ENCODE data around the gene MAP3K19. TPM values are rescaled to one million over a fixed set of nuclear protein-coding genes. Genes with fewer than 3 reads are reported as not detected.
"Not testable (repeated sequence)": the region's sequence is repeated elsewhere in the genome, so short reads cannot be mapped to it uniquely, and the experiment has no call there.

MAP3K19 gene
- polyA plus RNA-seq, 1 donor = 0.01 TPM

GRCh38 chr2:134985061-134985460, 62.2 kb downstream of the MAP3K19 start:
- Histone ChIP-seq H3K4me3 (ENCODE audit: low read length) (no peak overlapping the region), H3K27me3 (ENCODE audit: control insufficient read depth, insufficient read depth, low read length) (no peaks in the 10 kb centered on the region), H3K27ac (ENCODE audit: low read length) (no peak overlapping the region), H3K36me3 (ENCODE audit: control insufficient read depth, insufficient read depth, low read length) (no peaks in the 10 kb centered on the region), H3K9me3 (ENCODE audit: control insufficient read depth, low read depth, low read length) (no peaks in the 10 kb centered on the region), H3K4me1 (ENCODE audit: control insufficient read depth, insufficient read depth, low read length) (no peaks in the 10 kb centered on the region)
- no peak for DNase-seq
- 100% methylated on average over 1 of the region's 3 CpGs for WGBS (ENCODE audit: insufficient coverage, low lambda C conversion rate)

DNA sequence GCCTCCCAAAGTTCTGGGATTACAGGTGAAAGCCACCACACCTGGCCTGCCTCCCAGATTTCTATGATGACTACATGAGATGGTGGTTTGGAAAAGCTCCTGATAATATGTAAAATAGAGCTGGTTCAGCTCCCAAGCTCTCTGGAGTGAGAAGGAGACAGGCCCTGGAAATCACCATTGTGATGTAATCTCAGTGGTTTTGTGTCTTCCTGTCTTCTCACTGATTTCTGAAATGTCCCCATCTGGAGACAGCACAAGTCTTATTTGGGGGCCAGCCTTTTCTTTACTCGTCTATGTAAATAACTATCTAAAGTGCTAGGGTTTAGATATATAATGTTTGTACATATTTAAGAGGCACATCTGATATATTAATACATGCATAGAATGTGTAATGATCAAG, 64.6 kb downstream of the MAP3K19 start:
- no peak overlapping the region for H3K27ac ChIP-seq (ENCODE audit: low read length)
- WGBS (ENCODE audit: insufficient coverage, low lambda C conversion rate) = no CpG with 5 or more reads among the region's 1 CpG
- no peaks in the 10 kb centered on the region for H3K4me1 ChIP-seq (ENCODE audit: control insufficient read depth, insufficient read depth, low read length)
- no peaks in the 10 kb centered on the region for H3K36me3 ChIP-seq (ENCODE audit: control insufficient read depth, insufficient read depth, low read length)
- H3K27me3 ChIP-seq (ENCODE audit: control insufficient read depth, insufficient read depth, low read length) = no peaks in the 10 kb centered on the region
- H3K4me3 ChIP-seq (ENCODE audit: low read length) = no peak overlapping the region
- H3K9me3 ChIP-seq (ENCODE audit: control insufficient read depth, low read depth, low read length) = no peaks in the 10 kb centered on the region
- no peak for DNase-seq

GRCh38 chr2:134980639-134981038, 66.6 kb downstream of the MAP3K19 start:
- no peaks in the 10 kb centered on the region for H3K4me1 ChIP-seq (ENCODE audit: control insufficient read depth, insufficient read depth, low read length)
- no peak overlapping the region for H3K4me3 ChIP-seq (ENCODE audit: low read length)
- H3K9me3 ChIP-seq (ENCODE audit: control insufficient read depth, low read depth, low read length) = no peaks in the 10 kb centered on the region
- H3K27me3 ChIP-seq (ENCODE audit: control insufficient read depth, insufficient read depth, low read length) = no peaks in the 10 kb centered on the region
- WGBS (ENCODE audit: insufficient coverage, low lambda C conversion rate) = no CpG with 5 or more reads among the region's 7 CpGs
- DNase-seq = no peak
- no peak overlapping the region for H3K27ac ChIP-seq (ENCODE audit: low read length)
- no peaks in the 10 kb centered on the region for H3K36me3 ChIP-seq (ENCODE audit: control insufficient read depth, insufficient read depth, low read length)

GRCh38 chr2:134979221-134979620, 68.0 kb downstream of the MAP3K19 start:
- no peaks in the 10 kb centered on the region for H3K36me3 ChIP-seq (ENCODE audit: control insufficient read depth, insufficient read depth, low read length)
- 40% methylated on average over 1 of the region's 4 CpGs for WGBS (ENCODE audit: insufficient coverage, low lambda C conversion rate)
- peaks cover 4% of the 10 kb centered on the region for H3K9me3 ChIP-seq (ENCODE audit: control insufficient read depth, low read depth, low read length)
- no peak overlapping the region for H3K4me3 ChIP-seq (ENCODE audit: low read length)
- DNase-seq = peak; percentile 50 to 80
- no peaks in the 10 kb centered on the region for H3K4me1 ChIP-seq (ENCODE audit: control insufficient read depth, insufficient read depth, low read length)
- H3K27me3 ChIP-seq (ENCODE audit: control insufficient read depth, insufficient read depth, low read length) = no peaks in the 10 kb centered on the region
- no peak overlapping the region for H3K27ac ChIP-seq (ENCODE audit: low read length)

- not testable (repeated sequence) for H3K4me3 ChIP-seq (ENCODE audit: low read length)
- peaks cover 14% of the 10 kb centered on the region for H3K9me3 ChIP-seq (ENCODE audit: control insufficient read depth, low read depth, low read length)
- no CpG with 5 or more reads among the region's 5 CpGs for WGBS (ENCODE audit: insufficient coverage, low lambda C conversion rate)
Measured at GRCh38 chr2:134977104-134977503, 70.1 kb downstream of the MAP3K19 start.

GRCh38 chr2:134976074-134976702, 71.1 kb downstream of the MAP3K19 start:
- DNase-seq = no peak
- Histone ChIP-seq H3K27ac (ENCODE audit: low read length) (no peak overlapping the region), H3K9me3 (ENCODE audit: control insufficient read depth, low read depth, low read length) (peaks cover 14% of the 10 kb centered on the region), H3K4me3 (ENCODE audit: low read length) (no peak overlapping the region), H3K36me3 (ENCODE audit: control insufficient read depth, insufficient read depth, low read length) (no peaks in the 10 kb centered on the region), H3K27me3 (ENCODE audit: control insufficient read depth, insufficient read depth, low read length) (no peaks in the 10 kb centered on the region), H3K4me1 (ENCODE audit: control insufficient read depth, insufficient read depth, low read length) (no peaks in the 10 kb centered on the region)
- no CpG with 5 or more reads among the region's 3 CpGs for WGBS (ENCODE audit: insufficient coverage, low lambda C conversion rate)

More at GRCh38 chr2:134977104-134977503, 70.1 kb downstream of the MAP3K19 start:
- not testable (repeated sequence) for DNase-seq; H3K27me3 ChIP-seq (ENCODE audit: control insufficient read depth, insufficient read depth, low read length); H3K36me3 ChIP-seq (ENCODE audit: control insufficient read depth, insufficient read depth, low read length); H3K27ac ChIP-seq (ENCODE audit: low read length); H3K4me1 ChIP-seq (ENCODE audit: control insufficient read depth, insufficient read depth, low read length)

DNA sequence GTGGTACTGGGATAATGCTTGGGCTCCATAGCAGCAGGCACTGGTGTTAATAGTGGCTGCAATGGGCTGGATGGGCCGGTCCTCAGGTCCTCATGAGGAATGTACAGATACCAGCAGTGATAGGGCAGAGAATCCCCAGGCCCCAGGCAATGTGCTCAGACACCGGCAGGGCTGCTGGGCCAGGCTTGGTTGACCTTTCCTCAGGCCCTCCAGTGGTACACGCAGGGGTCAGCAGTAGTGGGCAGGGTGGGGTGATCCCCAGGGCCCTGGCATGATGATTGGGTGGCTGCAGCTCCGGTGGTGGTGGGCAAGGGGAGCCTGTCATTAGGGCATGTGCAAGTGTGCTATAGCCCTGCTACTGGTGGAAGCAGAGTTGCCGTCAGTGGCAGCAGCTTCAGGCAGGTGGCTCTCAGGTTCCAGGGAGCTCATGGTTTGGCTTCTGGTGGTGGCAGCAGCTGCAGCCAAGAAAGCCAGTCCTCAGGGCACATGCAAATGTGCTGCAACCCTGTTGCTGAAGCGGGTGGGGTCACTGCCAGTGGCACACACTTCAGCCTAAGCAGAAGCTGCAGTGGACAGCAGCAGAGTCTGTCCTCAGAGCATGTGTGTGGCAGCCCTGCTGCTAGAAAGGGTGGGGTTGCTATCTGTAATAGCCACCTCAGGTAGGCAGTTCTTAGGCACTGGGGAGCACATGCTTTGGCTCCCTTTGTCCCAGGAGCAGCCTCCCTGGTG, 71.8 kb downstream of the MAP3K19 start:
- Histone ChIP-seq H3K4me3 (ENCODE audit: low read length) (no peak overlapping the region), H3K36me3 (ENCODE audit: control insufficient read depth, insufficient read depth, low read length) (no peaks in the 10 kb centered on the region), H3K4me1 (ENCODE audit: control insufficient read depth, insufficient read depth, low read length) (no peaks in the 10 kb centered on the region), H3K27ac (ENCODE audit: low read length) (no peak overlapping the region), H3K27me3 (ENCODE audit: control insufficient read depth, insufficient read depth, low read length) (no peaks in the 10 kb centered on the region), H3K9me3 (ENCODE audit: control insufficient read depth, low read depth, low read length) (peaks cover 14% of the 10 kb centered on the region)
- no peak for DNase-seq
- no CpG with 5 or more reads among the region's 6 CpGs for WGBS (ENCODE audit: insufficient coverage, low lambda C conversion rate)

DNA sequence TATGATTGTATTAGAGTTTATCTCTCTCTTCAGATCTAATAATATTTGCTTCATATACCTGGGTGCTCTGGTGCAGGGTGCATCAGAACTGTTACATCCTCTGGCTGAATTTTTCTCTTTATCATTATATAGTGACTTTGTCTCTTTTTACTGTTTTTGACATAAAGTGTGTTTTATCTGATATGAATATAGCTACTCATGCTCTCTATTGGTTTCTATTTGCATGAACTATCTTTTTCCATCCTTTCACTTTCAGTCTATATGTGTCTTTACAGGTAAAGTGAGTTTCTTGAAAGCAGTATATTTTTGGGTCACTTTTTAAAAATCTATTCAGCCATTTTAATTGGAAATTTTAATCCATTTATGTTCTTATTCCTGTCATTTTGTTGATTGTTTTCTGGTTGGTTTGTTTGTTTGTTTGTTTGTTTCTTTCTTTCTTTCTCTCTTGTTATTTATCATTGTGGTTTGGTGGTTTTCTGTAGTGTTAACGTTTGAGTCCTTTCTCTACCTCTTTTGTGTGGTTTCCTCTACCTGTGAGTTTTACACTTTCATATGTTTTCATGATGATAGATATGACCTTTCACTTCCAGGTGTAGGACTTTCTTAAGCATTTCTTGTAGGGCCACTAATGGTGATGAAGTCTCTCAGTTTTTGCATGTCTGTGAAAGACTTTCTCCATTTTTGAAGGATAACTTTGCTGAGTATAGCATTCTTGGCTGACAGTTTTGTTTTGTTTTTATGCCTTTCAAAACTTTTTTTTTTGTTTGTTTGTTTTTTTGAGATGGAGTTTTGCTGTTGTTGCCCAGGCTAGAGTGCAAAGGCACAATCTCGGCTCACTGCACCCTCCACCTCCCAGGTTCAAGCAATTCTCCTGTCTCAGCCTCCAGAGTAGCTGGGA, 73.8 kb downstream of the MAP3K19 start:
- DNase-seq = no peak
- H3K9me3 ChIP-seq (ENCODE audit: control insufficient read depth, low read depth, low read length) = peaks cover 20% of the 10 kb centered on the region
- no peaks in the 10 kb centered on the region for H3K4me1 ChIP-seq (ENCODE audit: control insufficient read depth, insufficient read depth, low read length)
- H3K27me3 ChIP-seq (ENCODE audit: control insufficient read depth, insufficient read depth, low read length) = no peaks in the 10 kb centered on the region
- WGBS (ENCODE audit: insufficient coverage, low lambda C conversion rate) = no CpG with 5 or more reads among the region's 2 CpGs
- H3K36me3 ChIP-seq (ENCODE audit: control insufficient read depth, insufficient read depth, low read length) = no peaks in the 10 kb centered on the region
- no peak overlapping the region for H3K27ac ChIP-seq (ENCODE audit: low read length)
- no peak overlapping the region for H3K4me3 ChIP-seq (ENCODE audit: low read length)

GRCh38 chr2:134967166-134967565, 80.1 kb downstream of the MAP3K19 start:
- not testable (repeated sequence) for H3K4me3 ChIP-seq (ENCODE audit: low read length); H3K9me3 ChIP-seq (ENCODE audit: control insufficient read depth, low read depth, low read length); H3K27ac ChIP-seq (ENCODE audit: low read length); DNase-seq; H3K36me3 ChIP-seq (ENCODE audit: control insufficient read depth, insufficient read depth, low read length); H3K4me1 ChIP-seq (ENCODE audit: control insufficient read depth, insufficient read depth, low read length); H3K27me3 ChIP-seq (ENCODE audit: control insufficient read depth, insufficient read depth, low read length)
- no CpG with 5 or more reads among the region's 10 CpGs for WGBS (ENCODE audit: insufficient coverage, low lambda C conversion rate)

DNA sequence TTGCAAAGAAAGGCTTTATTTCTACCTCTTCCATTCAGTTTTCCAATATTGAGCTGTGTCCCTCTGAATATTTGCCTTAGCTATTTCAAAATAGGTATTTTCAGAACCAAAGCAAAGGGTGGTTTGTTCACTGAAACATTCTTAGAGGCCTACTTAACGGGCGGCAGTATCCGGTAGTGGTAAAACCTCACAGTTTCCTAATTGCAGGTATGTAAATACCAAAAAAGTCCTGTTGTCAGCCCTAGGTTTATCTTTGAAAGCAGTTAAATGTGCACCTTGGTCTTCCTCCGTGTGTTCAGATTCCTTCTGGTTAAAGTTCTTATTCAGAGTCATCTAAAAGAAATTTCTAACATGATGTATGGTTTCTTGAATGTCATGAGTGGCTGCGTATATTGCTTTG, 89.8 kb downstream of the MAP3K19 start:
- Histone ChIP-seq H3K4me1 (ENCODE audit: control insufficient read depth, insufficient read depth, low read length) (no peaks in the 10 kb centered on the region), H3K9me3 (ENCODE audit: control insufficient read depth, low read depth, low read length) (no peaks in the 10 kb centered on the region), H3K4me3 (ENCODE audit: low read length) (no peak overlapping the region), H3K36me3 (ENCODE audit: control insufficient read depth, insufficient read depth, low read length) (peaks cover 23% of the 10 kb centered on the region), H3K27ac (ENCODE audit: low read length) (no peak overlapping the region), H3K27me3 (ENCODE audit: control insufficient read depth, insufficient read depth, low read length) (no peaks in the 10 kb centered on the region)
- DNase-seq = peak; percentile 18 to 43
- WGBS (ENCODE audit: insufficient coverage, low lambda C conversion rate) = 100% methylated on average over 1 of the region's 5 CpGs
